GM23338 (cell line): ENCODE results near the gene UCK1.

Source experiments
- CREB1 ChIP-seq: fragments of 250-450 bp; sonication (Bioruptor Pico); IDR thresholded peaks from 2 replicates; pipeline ENCODE4 v1.5.0; 2020; ENCODE audit warnings: low read depth, mild to moderate bottlenecking, moderate library complexity
- CTCF ChIP-seq, 2 experiments: fragments of 200-600 bp in 1 of 2; sonication (generic) in 1 of 2; conservative IDR thresholded peaks; 2 replicates each; pipeline versions ENCODE4 v1.5.1 to v1.6.1; 2016 to 2017; ENCODE audit warnings: antibody characterized with exemption in 2 of 2, low read depth in 2 of 2, mild to moderate bottlenecking in 2 of 2, moderate library complexity in 1 of 2
- ETS1 ChIP-seq: IDR thresholded peaks from 2 replicates; pipeline ENCODE4 v1.6.1; 2016; ENCODE audit warnings: antibody characterized with exemption
- EZH2 ChIP-seq: fragments of 200-600 bp; sonication (generic); IDR thresholded peaks from one replicate; pipeline ENCODE4 v1.8.0; 2017; ENCODE audit warnings: antibody characterized with exemption, mild to moderate bottlenecking, low read depth; ENCODE audit not compliant: unreplicated experiment
- EZH2phosphoT487 ChIP-seq: fragments of 200-600 bp; sonication (generic); IDR thresholded peaks from one replicate; pipeline ENCODE4 v1.8.1; 2018; ENCODE audit warnings: antibody characterized with exemption; ENCODE audit not compliant: unreplicated experiment
- JUNB ChIP-seq: IDR thresholded peaks from one replicate; pipeline ENCODE4 v1.6.1; 2016; ENCODE audit warnings: antibody characterized with exemption; ENCODE audit not compliant: unreplicated experiment
- NANOG ChIP-seq: IDR thresholded peaks from 2 replicates; pipeline ENCODE4 v1.6.1; 2016; ENCODE audit warnings: antibody characterized with exemption, borderline replicate concordance
- POLR2AphosphoS5 ChIP-seq: IDR thresholded peaks from 2 replicates; pipeline ENCODE4 v1.6.1; 2016; ENCODE audit warnings: antibody characterized with exemption, low read depth
- REST ChIP-seq: IDR thresholded peaks from one replicate; pipeline ENCODE4 v1.6.1; 2018; ENCODE audit warnings: antibody characterized with exemption; ENCODE audit not compliant: unreplicated experiment
- STAT1 ChIP-seq: IDR thresholded peaks from one replicate; pipeline ENCODE4 v1.6.1; 2016; ENCODE audit warnings: antibody characterized with exemption; ENCODE audit not compliant: unreplicated experiment
- ZNF114 ChIP-seq: fragments of 250-450 bp; sonication (Bioruptor Pico); IDR thresholded peaks from 2 replicates; pipeline ENCODE4 v1.5.0; 2020; ENCODE audit warnings: mild to moderate bottlenecking, moderate library complexity
- ZNF331 ChIP-seq: fragments of 250-450 bp; sonication (Bioruptor Pico); IDR thresholded peaks from 2 replicates; pipeline ENCODE4 v1.5.0; 2020; ENCODE audit warnings: low read depth, mild to moderate bottlenecking, moderate library complexity
- ZNF462 ChIP-seq: fragments of 250-450 bp; sonication (Bioruptor Pico); IDR thresholded peaks from 2 replicates; pipeline ENCODE4 v1.5.0; 2020; ENCODE audit warnings: mild to moderate bottlenecking, moderate library complexity

- TF ChIP-seq POLR2AphosphoS5 (no peak), EZH2 (no peak), CTCF (conservative IDR thresholded peaks at IDR 0.05; ENCODE audit: low read depth in 2 of 2) (no peak), EZH2phosphoT487 (no peak), REST (no peak), JUNB (no peak), CREB1 (CRISPR knock-in tag) (no peak), NANOG (no peak), ZNF462 (no peak), ZNF114 (no peak), ETS1 (no peak), ZNF331 (CRISPR knock-in tag) (no peak), STAT1 (no peak)
Observed at GRCh38 chr9:131483319-131484050, 47.6 kb downstream of the UCK1 start.
